Sigmoid colon (tissue), 7 donors: ENCODE data around the gene CKB. TPM values are rescaled to one million over a fixed set of nuclear protein-coding genes. Genes with fewer than 3 reads are reported as not detected.

Experiments used
- DNase-seq: peaks from one replicate; pipeline ENCODE4 v3.0.0-alpha.2; 2019
- H3K27ac ChIP-seq, 4 donors: fragments of 200-600 bp; sonication (generic); one replicate each; pipeline ENCODE4 v1.5.1; 2016 to 2019; ENCODE audit warnings: mild to moderate bottlenecking in 1 of 4
- H3K27me3 ChIP-seq, 3 donors: fragments of 200-600 bp; sonication (generic); one replicate each; pipeline ENCODE4 v1.5.1; 2019; ENCODE audit warnings: mild to moderate bottlenecking in 1 of 3
- H3K36me3 ChIP-seq, 4 donors: fragments of 200-600 bp; sonication (generic); one replicate each; pipeline ENCODE4 v1.5.1; 2016 to 2019
- H3K4me1 ChIP-seq, 4 donors: fragments of 200-600 bp; sonication (generic); one replicate each; pipeline ENCODE4 v1.5.1; 2017 to 2019
- H3K4me3 ChIP-seq, 4 donors: fragments of 200-600 bp; sonication (generic); one replicate each; pipeline ENCODE4 v1.5.1; 2017 to 2019; ENCODE audit warnings: mild to moderate bottlenecking in 2 of 4, moderate library complexity in 1 of 4
- H3K9me3 ChIP-seq, 4 donors: fragments of 200-600 bp in 3 of 4; sonication (generic) in 3 of 4; one replicate each; pipeline versions ENCODE4 v1.5.1 to v1.6.1; 2013 to 2019
- EP300 ChIP-seq, 4 donors: sonication (generic); formaldehyde crosslinking; IDR thresholded peaks; one replicate each; pipeline ENCODE4 v1.6.1; 2017; ENCODE audit warnings: antibody characterized with exemption in 4 of 4
- POLR2A ChIP-seq, 2 donors: fragments of 450-650 bp; IDR thresholded peaks; one replicate each; pipeline ENCODE4 v1.6.1; 2016; ENCODE audit warnings: antibody characterized with exemption in 2 of 2, mild to moderate bottlenecking in 2 of 2, moderate library complexity in 2 of 2
- POLR2AphosphoS5 ChIP-seq, 4 donors: sonication (generic); formaldehyde crosslinking; IDR thresholded peaks; one replicate each; pipeline ENCODE4 v1.6.1; 2017; ENCODE audit warnings: antibody characterized with exemption in 4 of 4
- WGBS, 2 donors: extraction: QIAGEN DNeasy Blood & Tissue Kit; methylation state at CpG; one replicate each; pipeline ENCODE4 v1.1.7; 2013; 5-methylcytosine and 5-hydroxymethylcytosine counted together
- intact Hi-C: fragments of 100-400 bp; cut with DNase I; formaldehyde crosslinking; loops from one replicate; pipeline ENCODE4 v1.15.1; 2023
- polyA plus RNA-seq, 3 donors: library from polyadenylated mRNA; stranded (reverse); fragments of 200-250 nt; gene quantifications; one replicate each; pipeline ENCODE4 v1.2.3, GENCODE V29; 2013
- total RNA-seq, 4 donors: library from RNA; depleted of rRNA; stranded (reverse); fragments of >200 nt; gene quantifications; one replicate each; pipeline ENCODE4 v1.1.0, GENCODE V29; 2016
- TF ChIP-seq, protein P1 (sequence below), 4 experiments: fragments of 450-650 bp in 3 of 4; fragments of 200-600 bp in 1 of 4; IDR thresholded peaks; one replicate each; pipeline ENCODE4 v1.5.1; 2016 to 2019; ENCODE audit warnings: antibody characterized with exemption in 4 of 4, mild to moderate bottlenecking in 3 of 4, moderate library complexity in 2 of 4
- donor health status: healthy with polysubstance abuse.
- donor health status: Bipolar disorder and iron deficiency.
- donor health status: healthy.

The CKB gene
- total and polyA plus RNA-seq, 7 donors = 905 to 2,176 (median 1,347) TPM

DNA sequence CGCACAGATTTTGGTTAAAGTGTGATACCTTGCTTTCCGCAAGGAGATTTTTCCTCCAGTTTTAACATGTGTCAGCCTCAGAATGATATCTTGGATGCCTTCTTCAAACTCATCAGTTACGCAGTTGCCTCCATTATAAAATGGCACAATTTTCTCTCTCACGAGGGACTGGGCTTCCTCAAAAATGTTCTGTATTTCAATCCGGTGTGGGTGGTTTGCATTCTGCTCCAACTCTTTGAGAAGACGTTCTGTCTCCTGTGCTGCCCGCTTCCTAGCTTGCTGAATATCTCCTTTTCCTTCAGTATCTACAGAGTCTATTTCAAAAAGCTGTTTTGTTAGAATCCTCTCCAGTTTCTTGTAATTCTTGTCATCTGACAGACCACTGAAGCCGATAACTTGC lies 38.1 kb upstream of the CKB start:
- WGBS, 2 donors = 76 to 79% methylated on average over 8 of the region's 8 CpGs
- intact Hi-C loops = no loop called here
- Histone ChIP-seq H3K4me1 (peaks cover 0 to 78% (median 74%) of the 10 kb centered on the region in 4 donors), H3K4me3 (no peak overlapping the region), H3K36me3 (peaks cover 0 to 26% (median 4%) of the 10 kb centered on the region in 4 donors), H3K9me3 (no peaks in the 10 kb centered on the region), H3K27me3 (no peaks in the 10 kb centered on the region), H3K27ac (peak overlapping the region; percentile 91 to 98 (median 96))
- DNase-seq = no peak
- TF ChIP-seq EP300 (IDR thresholded peaks at IDR 0.05) = no peak
- no peak for TF ChIP-seq POLR2AphosphoS5 (IDR thresholded peaks at IDR 0.05)
- TF ChIP-seq, protein P1, sequence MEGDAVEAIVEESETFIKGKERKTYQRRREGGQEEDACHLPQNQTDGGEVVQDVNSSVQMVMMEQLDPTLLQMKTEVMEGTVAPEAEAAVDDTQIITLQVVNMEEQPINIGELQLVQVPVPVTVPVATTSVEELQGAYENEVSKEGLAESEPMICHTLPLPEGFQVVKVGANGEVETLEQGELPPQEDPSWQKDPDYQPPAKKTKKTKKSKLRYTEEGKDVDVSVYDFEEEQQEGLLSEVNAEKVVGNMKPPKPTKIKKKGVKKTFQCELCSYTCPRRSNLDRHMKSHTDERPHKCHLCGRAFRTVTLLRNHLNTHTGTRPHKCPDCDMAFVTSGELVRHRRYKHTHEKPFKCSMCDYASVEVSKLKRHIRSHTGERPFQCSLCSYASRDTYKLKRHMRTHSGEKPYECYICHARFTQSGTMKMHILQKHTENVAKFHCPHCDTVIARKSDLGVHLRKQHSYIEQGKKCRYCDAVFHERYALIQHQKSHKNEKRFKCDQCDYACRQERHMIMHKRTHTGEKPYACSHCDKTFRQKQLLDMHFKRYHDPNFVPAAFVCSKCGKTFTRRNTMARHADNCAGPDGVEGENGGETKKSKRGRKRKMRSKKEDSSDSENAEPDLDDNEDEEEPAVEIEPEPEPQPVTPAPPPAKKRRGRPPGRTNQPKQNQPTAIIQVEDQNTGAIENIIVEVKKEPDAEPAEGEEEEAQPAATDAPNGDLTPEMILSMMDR (IDR thresholded peaks at IDR 0.05) = no peak
- TF ChIP-seq POLR2A (IDR thresholded peaks at IDR 0.05) = no peak

GRCh38 chr14:103559766-103560165 lies 37.1 kb upstream of the CKB start:
- Histone ChIP-seq H3K4me3 (no peak overlapping the region), H3K9me3 (no peaks in the 10 kb centered on the region), H3K4me1 (peaks cover 0 to 81% (median 73%) of the 10 kb centered on the region in 4 donors), H3K27ac (peak overlapping the region in 2 of 4 donors; percentile 55 to 79), H3K36me3 (peaks cover 0 to 26% (median 4%) of the 10 kb centered on the region in 4 donors), H3K27me3 (no peaks in the 10 kb centered on the region)
- intact Hi-C loops = no loop called here
- DNase-seq = no peak
- TF ChIP-seq, protein P1 (IDR thresholded peaks at IDR 0.05) = no peak
- TF ChIP-seq POLR2AphosphoS5 (IDR thresholded peaks at IDR 0.05) (no peak), EP300 (IDR thresholded peaks at IDR 0.05) (no peak), POLR2A (IDR thresholded peaks at IDR 0.05) (no peak)
- 82 to 85% methylated on average over 9 of the region's 9 CpGs for WGBS, 2 donors

DNA sequence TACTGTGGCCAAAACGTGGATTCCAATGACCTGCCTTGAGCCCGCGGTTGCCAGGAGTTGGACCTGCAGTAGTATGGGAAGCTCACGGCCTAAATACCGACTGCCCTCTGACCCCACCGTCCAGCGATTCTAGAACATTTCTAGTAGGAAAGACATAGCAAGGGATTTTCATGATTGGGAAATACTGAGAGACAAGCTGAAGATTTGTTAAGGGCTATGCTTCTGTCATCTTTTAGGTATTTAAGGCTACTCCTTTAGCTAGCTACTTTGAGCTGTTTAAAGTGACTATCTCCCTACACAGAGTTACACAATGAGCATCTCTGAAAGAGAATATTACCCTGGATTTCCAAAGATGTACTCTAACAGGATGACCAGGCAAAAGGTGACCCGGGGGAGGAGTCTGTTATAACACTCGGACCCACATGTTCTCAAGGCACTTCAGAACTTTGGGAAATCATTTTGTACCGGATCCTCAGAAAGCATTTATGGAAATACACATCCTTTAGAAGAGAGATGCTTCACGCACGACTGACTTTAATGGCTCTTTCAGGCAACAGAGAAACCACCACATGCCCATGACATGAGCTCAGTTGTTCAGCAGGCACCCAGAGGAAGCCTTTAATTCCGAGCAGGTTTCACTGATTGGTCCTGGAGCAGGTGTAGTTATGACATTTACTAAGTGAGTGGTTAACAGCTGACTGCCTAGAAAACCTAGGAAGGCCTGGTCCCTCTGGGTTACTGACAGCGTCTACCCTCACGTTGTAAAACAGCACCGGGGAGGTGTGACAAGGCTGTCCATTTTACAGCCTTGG lies 35.6 kb upstream of the CKB start:
- H3K9me3 ChIP-seq = no peaks in the 10 kb centered on the region
- DNase-seq = no peak
- no peak for TF ChIP-seq POLR2A (IDR thresholded peaks at IDR 0.05)
- peak in 1 of 4 donors; percentile 19 for TF ChIP-seq POLR2AphosphoS5 (IDR thresholded peaks at IDR 0.05)
- WGBS, 2 donors = 80 to 87% methylated on average over 16 of the region's 16 CpGs
- no peaks in the 10 kb centered on the region for H3K27me3 ChIP-seq
- intact Hi-C loops = no loop called here
- no peak overlapping the region for H3K4me3 ChIP-seq
- H3K27ac ChIP-seq = peak overlapping the region; percentile 55 to 98 (median 83)
- peaks cover 0 to 26% (median 4%) of the 10 kb centered on the region in 4 donors for H3K36me3 ChIP-seq
- H3K4me1 ChIP-seq = peaks cover 0 to 78% (median 61%) of the 10 kb centered on the region in 4 donors

DNA sequence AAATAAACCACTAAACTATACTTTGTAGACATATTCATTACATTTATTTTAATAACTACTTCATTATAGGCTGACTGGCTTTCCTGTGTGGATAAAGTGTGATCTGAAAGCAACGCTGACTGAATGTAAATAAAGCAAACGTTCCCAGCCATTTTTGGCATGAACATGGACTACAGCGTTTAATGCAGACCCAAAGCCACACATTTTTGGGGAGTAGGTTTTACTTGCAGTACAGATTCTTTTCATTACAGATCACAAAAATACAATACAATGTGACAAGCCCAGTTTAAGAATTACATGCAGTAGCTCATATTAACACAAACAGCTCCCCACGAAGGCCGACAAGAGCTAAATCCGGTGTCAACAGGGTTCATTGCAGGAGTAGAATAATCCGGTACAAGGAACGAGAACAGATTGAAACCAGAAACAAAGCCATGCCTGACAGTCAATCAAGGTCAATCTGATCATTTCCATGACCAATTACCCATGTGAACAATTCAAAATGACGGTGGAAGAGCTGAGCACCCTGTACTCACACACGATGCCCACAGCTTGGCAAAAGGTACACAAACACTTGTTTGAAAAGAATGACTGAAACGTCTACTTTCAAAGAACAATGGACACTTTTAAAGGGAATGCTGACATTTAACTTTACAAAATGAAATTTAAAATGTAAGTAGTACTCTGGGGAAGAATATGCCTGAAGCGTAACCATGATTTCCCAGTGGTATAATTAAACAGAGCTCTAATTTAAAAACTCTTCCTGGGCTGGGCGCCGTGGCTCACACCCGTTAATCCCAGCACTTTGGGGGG lies 34.5 kb upstream of the CKB start:
- H3K27ac ChIP-seq = peak overlapping the region; percentile 55 to 98 (median 83)

More for the DNA sequence above, 34.5 kb upstream of the CKB start:
- Histone ChIP-seq H3K27me3 (no peaks in the 10 kb centered on the region), H3K36me3 (peaks cover 0 to 26% (median 4%) of the 10 kb centered on the region in 4 donors), H3K9me3 (no peaks in the 10 kb centered on the region), H3K4me1 (peaks cover 0 to 89% (median 69%) of the 10 kb centered on the region in 4 donors), H3K4me3 (no peak overlapping the region)
- TF ChIP-seq POLR2A (IDR thresholded peaks at IDR 0.05) (no peak), EP300 (IDR thresholded peaks at IDR 0.05) (no peak), POLR2AphosphoS5 (IDR thresholded peaks at IDR 0.05) (no peak)
- TF ChIP-seq, protein P1 (IDR thresholded peaks at IDR 0.05) = no peak
- DNase-seq = no peak
- intact Hi-C loops = no loop called here
- WGBS, 2 donors = 66 to 74% methylated on average over 15 of the region's 15 CpGs
